Measurements from ENCODE around the gene PMEPA1. TPM values are rescaled to one million over a fixed set of nuclear protein-coding genes. Genes with fewer than 3 reads are reported as not detected.

The PMEPA1 gene
- total and polyA plus RNA-seq, 4 donors = 0.61 to 1.5 (median 1.1) TPM

DNA sequence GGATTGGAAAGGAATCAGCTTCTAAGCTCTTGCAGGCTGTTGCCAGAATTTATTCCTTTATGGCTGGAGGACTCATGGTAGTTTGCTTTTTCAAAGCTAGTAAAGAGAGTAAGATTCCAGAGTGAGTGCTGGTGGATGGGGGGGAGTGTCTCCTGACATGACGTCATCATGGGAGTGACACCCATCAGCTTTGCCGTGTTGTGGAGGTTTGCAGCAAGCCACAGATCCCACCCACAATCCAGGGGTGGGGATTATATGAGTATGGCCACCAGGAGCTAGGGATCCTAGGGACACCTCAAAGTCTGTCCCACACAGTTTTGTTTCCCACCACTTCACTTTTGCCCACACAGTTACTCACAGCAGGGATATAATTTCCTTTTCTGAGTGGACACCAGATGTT is 28.7 kb upstream of the PMEPA1 start:
- peaks cover 0 to 6% (median 1%) of the 10 kb centered on the region in 4 donors for H3K27me3 ChIP-seq (ENCODE audit: control insufficient read depth in 4 of 4, insufficient read depth in 4 of 4, low read length in 3 of 4)
- H3K36me3 ChIP-seq (ENCODE audit: control insufficient read depth in 4 of 4, insufficient read depth in 3 of 4, low read depth in 1 of 4, low read length in 3 of 4) = no peaks in the 10 kb centered on the region
- 22% methylated on average over 2 of the region's 2 CpGs for WGBS
- DNase-seq (ENCODE audit: low spot score) = no peak
- H3K4me1 ChIP-seq (ENCODE audit: control insufficient read depth in 4 of 4, insufficient read depth in 4 of 4, low read length in 3 of 4) = no peaks in the 10 kb centered on the region
- H3K27ac ChIP-seq (ENCODE audit: low read depth in 1 of 2, low read length in 2 of 2) = no peak overlapping the region
- no peak overlapping the region for H3K4me3 ChIP-seq (ENCODE audit: low read depth in 1 of 3, low read length in 3 of 3)
- no peak overlapping the region for H3K9ac ChIP-seq (ENCODE audit: low read depth in 1 of 2, low read length in 2 of 2)
- no peaks in the 10 kb centered on the region for H3K9me3 ChIP-seq (ENCODE audit: control insufficient read depth in 4 of 4, low read length in 3 of 4)
- no peak for TF ChIP-seq HNF4G (IDR thresholded peaks at IDR 0.05)
- TF ChIP-seq EGR1 (IDR thresholded peaks at IDR 0.05; ENCODE audit: low read depth in 2 of 2) = no peak
- TF ChIP-seq, protein P1, sequence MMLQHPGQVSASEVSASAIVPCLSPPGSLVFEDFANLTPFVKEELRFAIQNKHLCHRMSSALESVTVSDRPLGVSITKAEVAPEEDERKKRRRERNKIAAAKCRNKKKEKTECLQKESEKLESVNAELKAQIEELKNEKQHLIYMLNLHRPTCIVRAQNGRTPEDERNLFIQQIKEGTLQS (IDR thresholded peaks at IDR 0.05) = no peak
- TF ChIP-seq, protein P2, sequence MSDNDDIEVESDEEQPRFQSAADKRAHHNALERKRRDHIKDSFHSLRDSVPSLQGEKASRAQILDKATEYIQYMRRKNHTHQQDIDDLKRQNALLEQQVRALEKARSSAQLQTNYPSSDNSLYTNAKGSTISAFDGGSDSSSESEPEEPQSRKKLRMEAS (IDR thresholded peaks at IDR 0.05) = no peak
- TF ChIP-seq, protein P3, sequence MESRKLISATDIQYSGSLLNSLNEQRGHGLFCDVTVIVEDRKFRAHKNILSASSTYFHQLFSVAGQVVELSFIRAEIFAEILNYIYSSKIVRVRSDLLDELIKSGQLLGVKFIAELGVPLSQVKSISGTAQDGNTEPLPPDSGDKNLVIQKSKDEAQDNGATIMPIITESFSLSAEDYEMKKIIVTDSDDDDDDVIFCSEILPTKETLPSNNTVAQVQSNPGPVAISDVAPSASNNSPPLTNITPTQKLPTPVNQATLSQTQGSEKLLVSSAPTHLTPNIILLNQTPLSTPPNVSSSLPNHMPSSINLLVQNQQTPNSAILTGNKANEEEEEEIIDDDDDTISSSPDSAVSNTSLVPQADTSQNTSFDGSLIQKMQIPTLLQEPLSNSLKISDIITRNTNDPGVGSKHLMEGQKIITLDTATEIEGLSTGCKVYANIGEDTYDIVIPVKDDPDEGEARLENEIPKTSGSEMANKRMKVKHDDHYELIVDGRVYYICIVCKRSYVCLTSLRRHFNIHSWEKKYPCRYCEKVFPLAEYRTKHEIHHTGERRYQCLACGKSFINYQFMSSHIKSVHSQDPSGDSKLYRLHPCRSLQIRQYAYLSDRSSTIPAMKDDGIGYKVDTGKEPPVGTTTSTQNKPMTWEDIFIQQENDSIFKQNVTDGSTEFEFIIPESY (IDR thresholded peaks at IDR 0.05) = no peak
- TF ChIP-seq FOXA2 (IDR thresholded peaks at IDR 0.05) = no peak
- TF ChIP-seq HNF4A (conservative IDR thresholded peaks at IDR 0.05) = no peak
- no peak for TF ChIP-seq GABPA (IDR thresholded peaks at IDR 0.05 in 1 of 2, conservative IDR thresholded peaks at IDR 0.05 in 1 of 2)
- no peak for TF ChIP-seq RAD21 (IDR thresholded peaks at IDR 0.05)
- TF ChIP-seq RXRA (IDR thresholded peaks at IDR 0.05) = no peak
- no peak for TF ChIP-seq REST (IDR thresholded peaks at IDR 0.05)
- TF ChIP-seq NR2F2 (IDR thresholded peaks at IDR 0.05) = no peak
- no peak for TF ChIP-seq SP1 (IDR thresholded peaks at IDR 0.05)
- TF ChIP-seq FOXA1 (IDR thresholded peaks at IDR 0.05) = no peak

DNA sequence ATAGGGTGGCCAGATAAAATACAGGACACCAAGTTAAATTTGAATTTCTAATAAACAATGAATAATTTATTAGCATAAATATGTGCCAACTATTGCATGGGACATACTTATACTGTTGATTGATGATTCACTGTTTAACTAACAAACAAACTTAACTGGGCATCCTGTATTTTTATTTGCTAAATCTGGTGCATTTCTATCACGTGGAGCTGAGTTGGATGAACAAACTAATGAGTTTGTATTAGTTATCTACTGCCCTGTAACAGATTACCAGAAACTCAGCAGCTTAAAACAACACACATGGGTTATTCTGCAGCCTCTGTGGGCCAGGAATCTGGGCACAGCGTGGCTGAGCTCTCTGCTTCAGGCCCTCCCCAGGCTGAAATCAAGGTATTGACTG is 28.2 kb upstream of the PMEPA1 start:
- Histone ChIP-seq H3K9ac (ENCODE audit: low read depth in 1 of 2, low read length in 2 of 2) (no peak overlapping the region), H3K4me1 (ENCODE audit: control insufficient read depth in 4 of 4, insufficient read depth in 4 of 4, low read length in 3 of 4) (no peaks in the 10 kb centered on the region), H3K9me3 (ENCODE audit: control insufficient read depth in 4 of 4, low read length in 3 of 4) (no peaks in the 10 kb centered on the region), H3K4me3 (ENCODE audit: low read depth in 1 of 3, low read length in 3 of 3) (no peak overlapping the region), H3K27ac (ENCODE audit: low read depth in 1 of 2, low read length in 2 of 2) (no peak overlapping the region), H3K36me3 (ENCODE audit: control insufficient read depth in 4 of 4, insufficient read depth in 3 of 4, low read depth in 1 of 4, low read length in 3 of 4) (no peaks in the 10 kb centered on the region), H3K27me3 (ENCODE audit: control insufficient read depth in 4 of 4, insufficient read depth in 4 of 4, low read length in 3 of 4) (peaks cover 0 to 6% (median 1%) of the 10 kb centered on the region in 4 donors)
- no peak for DNase-seq (ENCODE audit: low spot score)
- 36% methylated on average over 2 of the region's 2 CpGs for WGBS
- TF ChIP-seq, protein P1 (IDR thresholded peaks at IDR 0.05) = no peak
- TF ChIP-seq, protein P2 (IDR thresholded peaks at IDR 0.05) = no peak
- TF ChIP-seq, protein P3 (IDR thresholded peaks at IDR 0.05) = no peak
- TF ChIP-seq GABPA (IDR thresholded peaks at IDR 0.05 in 1 of 2, conservative IDR thresholded peaks at IDR 0.05 in 1 of 2) = no peak
